ENCODE results near the gene RALGAPA2.

RALGAPA2 gene

GRCh38 chr20:20399531-20400500 lies 312.6 kb downstream of the RALGAPA2 start:
- no peak overlapping the region for H3K9ac ChIP-seq (ENCODE audit: low read length)
- TF ChIP-seq CTCF (IDR thresholded peaks at IDR 0.05; ENCODE audit: low read length): no peak
- TF ChIP-seq EZH2 (IDR thresholded peaks at IDR 0.05; ENCODE audit: borderline replicate concordance, low read length): no peak

GRCh38 chr20:20398123-20398522 lies 314.3 kb downstream of the RALGAPA2 start:
- H3K9ac ChIP-seq (ENCODE audit: low read length): no peak overlapping the region
- TF ChIP-seq EZH2 (IDR thresholded peaks at IDR 0.05; ENCODE audit: borderline replicate concordance, low read length) (no peak), CTCF (IDR thresholded peaks at IDR 0.05; ENCODE audit: low read length) (no peak)
- no peaks in the 10 kb centered on the region for H3K79me2 ChIP-seq (ENCODE audit: insufficient read depth, low read length)
- no peaks in the 10 kb centered on the region for H3K27me3 ChIP-seq (ENCODE audit: insufficient read depth, low read length)
- no peaks in the 10 kb centered on the region for H3K9me2 ChIP-seq (ENCODE audit: low read depth, low read length)
- no peaks in the 10 kb centered on the region for H3K36me3 ChIP-seq (ENCODE audit: insufficient read depth, low read length)
- H2AFZ ChIP-seq (ENCODE audit: low read length): no peak overlapping the region
- H4K20me1 ChIP-seq (ENCODE audit: insufficient read depth, low read length): no peaks in the 10 kb centered on the region
- H3F3A ChIP-seq (ENCODE audit: insufficient read depth, low read length): no peaks in the 10 kb centered on the region
- H3K4me2 ChIP-seq (ENCODE audit: low read length): no peak overlapping the region
- no peak overlapping the region for H3K4me3 ChIP-seq (ENCODE audit: low read depth, low read length, poor library complexity, severe bottlenecking)
- H3K9me3 ChIP-seq (ENCODE audit: low read length): no peaks in the 10 kb centered on the region
- H3K4me1 ChIP-seq (ENCODE audit: insufficient read depth, low read length, severe bottlenecking): no peaks in the 10 kb centered on the region
- H3K27ac ChIP-seq (ENCODE audit: low read depth, low read length, poor library complexity, severe bottlenecking): no peak overlapping the region

More at GRCh38 chr20:20399531-20400500, 312.6 kb downstream of the RALGAPA2 start:
- Histone ChIP-seq H3K9me3 (ENCODE audit: low read length) (no peaks in the 10 kb centered on the region), H3K27ac (ENCODE audit: low read depth, low read length, poor library complexity, severe bottlenecking) (no peak overlapping the region), H2AFZ (ENCODE audit: low read length) (no peak overlapping the region), H4K20me1 (ENCODE audit: insufficient read depth, low read length) (no peaks in the 10 kb centered on the region), H3K36me3 (ENCODE audit: insufficient read depth, low read length) (no peaks in the 10 kb centered on the region), H3K4me3 (ENCODE audit: low read depth, low read length, poor library complexity, severe bottlenecking) (no peak overlapping the region), H3K79me2 (ENCODE audit: insufficient read depth, low read length) (no peaks in the 10 kb centered on the region), H3K4me1 (ENCODE audit: insufficient read depth, low read length, severe bottlenecking) (no peaks in the 10 kb centered on the region), H3K9me2 (ENCODE audit: low read depth, low read length) (no peaks in the 10 kb centered on the region), H3K27me3 (ENCODE audit: insufficient read depth, low read length) (no peaks in the 10 kb centered on the region), H3F3A (ENCODE audit: insufficient read depth, low read length) (no peaks in the 10 kb centered on the region), H3K4me2 (ENCODE audit: low read length) (no peak overlapping the region)

GRCh38 chr20:20396794-20397193 lies 315.6 kb downstream of the RALGAPA2 start:
- TF ChIP-seq EZH2 (IDR thresholded peaks at IDR 0.05; ENCODE audit: borderline replicate concordance, low read length) (no peak), CTCF (IDR thresholded peaks at IDR 0.05; ENCODE audit: low read length) (no peak)

More at GRCh38 chr20:20396794-20397193, 315.6 kb downstream of the RALGAPA2 start:
- Histone ChIP-seq H3K9me2 (ENCODE audit: low read depth, low read length) (no peaks in the 10 kb centered on the region), H3K9me3 (ENCODE audit: low read length) (no peaks in the 10 kb centered on the region), H4K20me1 (ENCODE audit: insufficient read depth, low read length) (no peaks in the 10 kb centered on the region), H3K79me2 (ENCODE audit: insufficient read depth, low read length) (no peaks in the 10 kb centered on the region), H3K4me2 (ENCODE audit: low read length) (no peak overlapping the region), H3K4me1 (ENCODE audit: insufficient read depth, low read length, severe bottlenecking) (no peaks in the 10 kb centered on the region), H3K27ac (ENCODE audit: low read depth, low read length, poor library complexity, severe bottlenecking) (no peak overlapping the region), H3K36me3 (ENCODE audit: insufficient read depth, low read length) (no peaks in the 10 kb centered on the region), H3F3A (ENCODE audit: insufficient read depth, low read length) (no peaks in the 10 kb centered on the region), H3K4me3 (ENCODE audit: low read depth, low read length, poor library complexity, severe bottlenecking) (no peak overlapping the region), H3K9ac (ENCODE audit: low read length) (no peak overlapping the region), H2AFZ (ENCODE audit: low read length) (no peak overlapping the region), H3K27me3 (ENCODE audit: insufficient read depth, low read length) (no peaks in the 10 kb centered on the region)

Data from OCI-LY1 (cell line).